Right lobe of liver (tissue), 6 donors: ENCODE data around the gene ZMPSTE24. TPM values are rescaled to one million over a fixed set of nuclear protein-coding genes. Genes with fewer than 3 reads are reported as not detected.

ENCODE experiments used
- ATAC-seq, 4 donors: fragments of 200-7000 bp; cut with Tn5 transposase; one replicate each; pipeline ENCODE4 v1.9.1; 2020; ENCODE audit warnings: mild to moderate bottlenecking in 4 of 4, moderate library complexity in 4 of 4
- DNase-seq, 3 donors: peaks; one replicate each; pipeline ENCODE4 v3.0.0-alpha.2; 2020
- H3K27ac ChIP-seq, 3 donors: fragments of 200-600 bp; one replicate each; pipeline ENCODE4 v1.8.0; 2022
- H3K27me3 ChIP-seq, 2 donors: fragments of 200-600 bp; one replicate each; pipeline ENCODE4 v1.8.0; 2022
- H3K36me3 ChIP-seq, 4 donors: fragments of 200-600 bp; sonication (generic) in 1 of 4; one replicate each; pipeline versions ENCODE4 v1.5.1 to v1.8.0; 2017 to 2022; ENCODE audit warnings: control low read depth in 1 of 4
- H3K4me1 ChIP-seq, 4 donors: fragments of 200-600 bp; sonication (generic) in 1 of 4; one replicate each; pipeline versions ENCODE4 v1.5.1 to v1.8.0; 2017 to 2022; ENCODE audit warnings: control low read depth in 1 of 4
- H3K4me3 ChIP-seq, 3 donors: fragments of 200-600 bp; one replicate each; pipeline ENCODE4 v1.8.0; 2022
- H3K9me3 ChIP-seq, 4 donors: fragments of 200-600 bp; sonication (generic) in 1 of 4; one replicate each; pipeline versions ENCODE4 v1.5.1 to v1.8.0; 2017 to 2022; ENCODE audit warnings: control low read depth in 1 of 4
- POLR2A ChIP-seq: fragments of 450-650 bp; IDR thresholded peaks from one replicate; pipeline ENCODE4 v1.6.1; 2017; ENCODE audit warnings: antibody characterized with exemption, mild to moderate bottlenecking
- WGBS: methylation state at CpG from one replicate; pipeline ENCODE4 v1.1.6; 2018; ENCODE audit warnings: low coverage, low lambda C conversion rate; ENCODE audit not compliant: insufficient coverage; ENCODE audit errors: missing lambda C conversion rate; 5-methylcytosine and 5-hydroxymethylcytosine counted together
- intact Hi-C, 2 donors: fragments of 100-400 bp; cut with DNase I; formaldehyde crosslinking; loops; one replicate each; pipeline versions ENCODE4 v1.11.2 to v1.14.1; 2022
- total RNA-seq, 6 experiments: library from RNA; depleted of rRNA in 2 of 6; stranded (reverse); fragments of >200 nt in 2 of 6; fragmentation: NEBNext Ultra II Directional in 3 of 6; extraction: Animal tissue kit (Norgen Biotek cat#: 25700) in 3 of 6; gene quantifications; one replicate each; pipeline versions ENCODE4 v1.1.0 to v1.2.4, GENCODE V29; 2016 to 2023
- TF ChIP-seq, protein P1 (sequence below), 4 donors: fragments of 200-600 bp in 3 of 4; fragments of 450-650 bp in 1 of 4; IDR thresholded peaks; one replicate each; pipeline versions ENCODE4 v1.5.1 to v1.8.0; 2016 to 2022; ENCODE audit warnings: antibody characterized with exemption in 4 of 4, mild to moderate bottlenecking in 2 of 4
- donor health status: DM: no; HTN: yes; CAD: no.
- donor health status: DM: no; HTN: no; CAD: no.
- donor health status: DM: no; HTN: no; CAD: no.
- donor health status: DM: no; HTN: yes; CAD: no.
- donor health status: DM: no; HTN: yes; CAD: no.

ZMPSTE24 gene
- total RNA-seq, 6 experiments from 2014 or later, result 21.1 to 36.9 (median 27.5) TPM

DNA sequence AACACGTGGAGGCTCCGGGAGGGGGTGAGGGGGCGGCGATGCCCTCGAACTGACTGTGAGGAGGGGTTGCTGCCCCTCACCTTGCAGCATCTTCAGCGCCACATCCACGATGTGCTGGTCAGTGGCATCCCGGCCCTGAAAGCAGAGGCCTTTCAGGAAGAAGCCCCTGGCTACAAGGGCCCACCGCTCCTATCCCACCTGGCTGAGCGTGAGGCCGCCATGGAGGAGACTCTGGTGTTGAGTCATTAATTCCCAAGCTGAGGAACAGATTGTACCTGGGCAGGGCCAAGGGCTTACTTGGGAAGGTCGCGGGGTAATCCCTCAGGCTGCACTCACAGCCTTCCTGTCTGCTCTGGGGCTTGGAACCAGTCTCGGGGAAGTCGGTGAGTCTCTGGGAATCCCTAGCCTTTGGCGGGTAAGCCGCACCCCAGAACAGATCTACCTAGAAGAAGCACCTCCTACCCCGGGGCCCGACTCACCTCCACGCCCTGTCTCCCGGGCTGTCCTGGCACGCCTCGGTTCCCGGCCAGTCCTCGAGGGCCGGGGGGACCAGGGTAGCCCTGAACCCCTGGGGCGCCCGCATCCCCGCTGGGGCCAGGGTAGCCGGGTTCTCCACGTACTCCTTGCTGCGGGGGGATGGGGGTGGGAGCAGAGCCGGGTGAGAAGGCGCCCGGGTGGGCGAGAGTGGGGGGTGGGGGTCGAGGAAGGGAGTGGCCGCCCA, 45.2 kb downstream of the ZMPSTE24 start:
- H3K36me3 ChIP-seq, result no peaks in the 10 kb centered on the region
- intact Hi-C loops, result no loop called here
- ATAC-seq, result no peak
- TF ChIP-seq, protein P1, sequence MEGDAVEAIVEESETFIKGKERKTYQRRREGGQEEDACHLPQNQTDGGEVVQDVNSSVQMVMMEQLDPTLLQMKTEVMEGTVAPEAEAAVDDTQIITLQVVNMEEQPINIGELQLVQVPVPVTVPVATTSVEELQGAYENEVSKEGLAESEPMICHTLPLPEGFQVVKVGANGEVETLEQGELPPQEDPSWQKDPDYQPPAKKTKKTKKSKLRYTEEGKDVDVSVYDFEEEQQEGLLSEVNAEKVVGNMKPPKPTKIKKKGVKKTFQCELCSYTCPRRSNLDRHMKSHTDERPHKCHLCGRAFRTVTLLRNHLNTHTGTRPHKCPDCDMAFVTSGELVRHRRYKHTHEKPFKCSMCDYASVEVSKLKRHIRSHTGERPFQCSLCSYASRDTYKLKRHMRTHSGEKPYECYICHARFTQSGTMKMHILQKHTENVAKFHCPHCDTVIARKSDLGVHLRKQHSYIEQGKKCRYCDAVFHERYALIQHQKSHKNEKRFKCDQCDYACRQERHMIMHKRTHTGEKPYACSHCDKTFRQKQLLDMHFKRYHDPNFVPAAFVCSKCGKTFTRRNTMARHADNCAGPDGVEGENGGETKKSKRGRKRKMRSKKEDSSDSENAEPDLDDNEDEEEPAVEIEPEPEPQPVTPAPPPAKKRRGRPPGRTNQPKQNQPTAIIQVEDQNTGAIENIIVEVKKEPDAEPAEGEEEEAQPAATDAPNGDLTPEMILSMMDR (IDR thresholded peaks at IDR 0.05), result no peak
- TF ChIP-seq POLR2A, result no peak
- DNase-seq, result no peak
- no peak overlapping the region for H3K27ac ChIP-seq
- no peaks in the 10 kb centered on the region for H3K4me1 ChIP-seq
- H3K9me3 ChIP-seq, result no peaks in the 10 kb centered on the region
- no peaks in the 10 kb centered on the region for H3K27me3 ChIP-seq
- WGBS, result 80% methylated on average over 6 of the region's 38 CpGs
- no peak overlapping the region for H3K4me3 ChIP-seq

DNA sequence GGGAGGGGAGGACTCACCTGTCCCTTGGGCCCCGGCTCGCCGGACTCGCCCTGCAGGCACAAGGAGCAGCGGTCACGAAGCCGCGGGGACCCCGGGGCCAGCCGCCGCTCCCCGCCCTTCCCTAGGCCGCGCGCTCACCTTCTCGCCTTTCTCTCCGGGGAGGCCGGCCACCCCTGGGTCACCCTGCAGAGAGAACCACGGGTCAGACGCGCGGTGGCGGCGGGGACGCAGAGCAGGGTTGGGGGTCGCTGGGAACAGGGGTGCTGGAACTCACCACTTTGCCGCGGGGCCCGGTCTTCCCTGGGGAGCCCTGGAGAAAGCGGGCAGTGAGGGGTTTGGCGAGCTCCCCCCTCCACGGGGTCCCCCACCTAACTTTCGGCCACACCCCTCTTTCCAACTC, 45.8 kb downstream of the ZMPSTE24 start:
- WGBS, result 40% methylated on average over 1 of the region's 33 CpGs
- no peaks in the 10 kb centered on the region for H3K4me1 ChIP-seq
- no peak for DNase-seq
- H3K27ac ChIP-seq, result no peak overlapping the region
- no peaks in the 10 kb centered on the region for H3K36me3 ChIP-seq
- H3K9me3 ChIP-seq, result no peaks in the 10 kb centered on the region
- H3K27me3 ChIP-seq, result no peaks in the 10 kb centered on the region
- no peak overlapping the region for H3K4me3 ChIP-seq
- TF ChIP-seq POLR2A, result no peak
- TF ChIP-seq, protein P1 (IDR thresholded peaks at IDR 0.05), result no peak
- ATAC-seq, result no peak
- intact Hi-C loops, result no loop called here

- intact Hi-C loops, result no loop called here
- Histone ChIP-seq H3K27me3 (no peaks in the 10 kb centered on the region), H3K4me3 (no peak overlapping the region), H3K27ac (no peak overlapping the region), H3K36me3 (no peaks in the 10 kb centered on the region), H3K4me1 (no peaks in the 10 kb centered on the region), H3K9me3 (no peaks in the 10 kb centered on the region)
- 90% methylated on average over 3 of the region's 5 CpGs for WGBS
- no peak for DNase-seq
- TF ChIP-seq, protein P1 (IDR thresholded peaks at IDR 0.05), result peak in 3 of 4 donors; percentile 15 to 40 (median 33)
- no peak for TF ChIP-seq POLR2A
- peak; percentile 52 to 70 (median 62) for ATAC-seq
Observed at GRCh38 chr1:40305451-40305850, 47.4 kb downstream of the ZMPSTE24 start.

GRCh38 chr1:40305871-40306270, 47.8 kb downstream of the ZMPSTE24 start:
- Histone ChIP-seq H3K27me3 (no peaks in the 10 kb centered on the region), H3K4me3 (no peak overlapping the region), H3K27ac (no peak overlapping the region), H3K36me3 (no peaks in the 10 kb centered on the region), H3K9me3 (no peaks in the 10 kb centered on the region), H3K4me1 (no peaks in the 10 kb centered on the region)
- ATAC-seq, result no peak
- 100% methylated on average over 1 of the region's 2 CpGs for WGBS
- TF ChIP-seq, protein P1 (IDR thresholded peaks at IDR 0.05), result no peak
- no peak for TF ChIP-seq POLR2A
- no peak for DNase-seq
- intact Hi-C loops, result no loop called here
